Activated T-cell treated with anti-CD3 and anti-CD28 coated beads for 1 hour (primary cell): ENCODE results near the gene RAPGEF1.

ENCODE experiments used
- DNase-seq: peaks from one replicate; pipeline ENCODE4 v3.0.0-alpha.2; 2020; ENCODE audit warnings: low read depth

Gene RAPGEF1

DNA sequence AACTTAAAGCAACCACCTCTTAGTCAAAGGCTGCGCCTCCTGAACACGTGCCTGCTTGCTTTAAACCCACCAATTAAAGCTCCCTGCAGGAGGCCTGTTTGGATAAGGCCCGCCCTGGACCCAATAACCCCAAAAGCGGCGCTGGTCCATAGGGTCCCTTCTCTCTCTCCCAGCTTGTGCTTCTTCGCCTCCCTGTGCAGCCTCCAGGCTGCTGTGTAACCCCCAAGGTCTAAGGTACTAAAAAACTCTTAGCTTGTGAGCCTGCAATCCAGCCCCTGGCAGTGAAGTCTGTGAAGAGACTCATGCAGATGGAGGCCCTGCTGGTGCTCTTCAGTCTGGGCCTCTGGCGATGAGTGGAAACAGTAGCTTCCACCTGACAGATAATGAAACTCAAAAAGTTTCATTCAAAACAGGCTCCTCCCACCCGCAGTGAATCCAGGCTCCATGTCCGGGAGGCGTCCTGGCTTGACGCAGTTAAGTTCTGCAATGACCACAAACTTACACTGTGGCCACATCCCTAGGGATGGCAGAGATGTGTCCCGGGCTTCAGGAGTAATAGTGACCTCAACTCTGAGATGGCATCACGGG lies 97.3 kb downstream of the RAPGEF1 start:
- no peak for DNase-seq

DNA sequence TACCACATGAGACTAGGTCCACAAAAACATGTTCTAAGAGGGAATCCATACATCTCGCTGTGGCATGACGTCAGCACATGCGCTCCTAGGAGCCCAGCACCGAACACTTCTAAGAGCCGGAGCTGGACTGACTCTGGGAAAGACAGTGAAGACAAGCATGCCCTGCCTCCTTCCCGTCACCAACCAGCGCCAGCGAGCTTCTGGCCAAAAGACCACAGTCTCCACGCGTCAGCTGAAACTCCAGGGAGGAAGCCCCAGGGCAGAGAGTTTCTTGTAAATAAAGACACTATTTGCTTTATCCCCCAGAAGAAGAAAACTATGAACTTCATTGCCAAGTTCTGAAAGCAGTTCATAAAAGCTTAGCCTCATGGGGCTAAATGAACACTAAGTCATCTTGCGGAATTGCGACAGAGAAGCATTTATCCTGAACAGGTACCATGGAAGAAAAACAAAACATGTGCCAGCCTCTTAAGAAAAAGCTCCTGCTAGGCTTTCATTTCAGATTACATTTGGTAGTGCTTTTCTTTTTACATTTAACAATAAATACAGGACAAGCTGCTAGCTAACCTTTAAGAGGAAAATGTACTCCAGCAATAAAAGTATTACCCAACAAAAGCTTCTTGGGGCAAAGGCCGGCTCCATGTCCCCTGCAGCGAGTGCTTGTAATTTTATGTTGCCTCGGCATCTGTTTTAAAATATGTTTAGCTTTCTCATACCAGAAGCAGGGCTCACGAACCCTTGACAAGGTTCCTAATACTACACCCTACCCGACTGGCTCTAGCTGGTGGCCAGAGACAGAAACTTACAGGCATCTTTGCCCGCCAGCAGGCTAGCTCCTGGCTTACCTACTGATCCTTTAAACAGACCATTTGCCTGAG lies 98.0 kb downstream of the RAPGEF1 start:
- DNase-seq: no peak

DNA sequence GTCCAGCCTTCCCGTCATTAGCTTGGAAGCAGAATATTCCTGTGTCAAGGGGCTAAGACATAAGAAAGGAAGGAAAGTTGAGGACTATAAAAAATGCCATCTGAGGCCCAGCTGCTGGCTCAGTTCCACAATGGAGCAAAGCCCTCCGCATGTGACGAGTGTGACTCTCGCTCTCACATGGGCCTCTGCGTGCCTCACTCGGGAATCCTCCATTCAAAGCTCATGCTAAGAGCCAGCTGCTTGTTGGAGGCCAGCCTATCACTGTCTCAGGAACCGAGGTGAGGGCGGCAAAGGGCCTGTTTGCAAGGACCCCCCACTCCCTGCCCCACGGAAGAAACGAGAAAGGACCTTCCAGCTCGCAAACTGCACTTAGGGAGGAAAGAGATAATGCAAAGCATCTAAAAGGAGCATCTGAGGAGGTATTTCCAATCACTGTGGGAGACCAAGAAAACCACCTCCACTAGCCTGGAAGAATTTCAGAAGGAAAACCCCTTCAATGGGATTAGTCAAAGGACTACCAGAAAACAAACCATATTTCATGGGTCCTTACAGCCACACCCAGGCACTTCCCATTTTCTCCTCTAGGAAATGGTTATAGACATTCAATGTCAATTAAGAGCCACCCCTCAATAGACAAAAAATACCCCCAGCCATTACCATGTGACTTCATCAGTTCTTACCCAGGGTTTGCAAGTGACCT lies 99.3 kb downstream of the RAPGEF1 start:
- DNase-seq: no peak

- DNase-seq: no peak
Observed at GRCh38 chr9:131639769-131640437, 100.0 kb downstream of the RAPGEF1 start.

GRCh38 chr9:131636593-131636992 lies 103.3 kb downstream of the RAPGEF1 start:
- DNase-seq: no peak

DNA sequence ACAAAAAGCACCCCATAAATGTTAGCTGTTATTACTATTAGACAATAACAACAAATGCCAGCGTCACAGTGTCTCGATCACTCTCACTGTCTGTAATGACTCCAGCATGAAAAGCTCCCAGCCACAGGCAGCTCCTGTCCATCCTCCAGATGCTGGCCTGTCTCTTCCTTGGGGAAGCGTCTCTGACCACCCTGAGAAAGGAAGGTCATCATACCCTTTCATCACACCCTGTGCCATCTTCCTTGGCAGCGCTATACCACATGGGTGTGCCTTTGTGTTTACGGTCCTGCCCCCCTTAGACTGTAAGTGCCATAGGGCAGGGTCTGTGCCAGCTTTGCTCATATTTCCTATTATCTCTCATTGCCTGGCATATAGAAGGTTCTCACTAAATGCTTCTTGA lies 104.0 kb downstream of the RAPGEF1 start:
- DNase-seq: no peak

GRCh38 chr9:131635285-131635684 lies 104.6 kb downstream of the RAPGEF1 start:
- DNase-seq: peak; percentile 56

DNA sequence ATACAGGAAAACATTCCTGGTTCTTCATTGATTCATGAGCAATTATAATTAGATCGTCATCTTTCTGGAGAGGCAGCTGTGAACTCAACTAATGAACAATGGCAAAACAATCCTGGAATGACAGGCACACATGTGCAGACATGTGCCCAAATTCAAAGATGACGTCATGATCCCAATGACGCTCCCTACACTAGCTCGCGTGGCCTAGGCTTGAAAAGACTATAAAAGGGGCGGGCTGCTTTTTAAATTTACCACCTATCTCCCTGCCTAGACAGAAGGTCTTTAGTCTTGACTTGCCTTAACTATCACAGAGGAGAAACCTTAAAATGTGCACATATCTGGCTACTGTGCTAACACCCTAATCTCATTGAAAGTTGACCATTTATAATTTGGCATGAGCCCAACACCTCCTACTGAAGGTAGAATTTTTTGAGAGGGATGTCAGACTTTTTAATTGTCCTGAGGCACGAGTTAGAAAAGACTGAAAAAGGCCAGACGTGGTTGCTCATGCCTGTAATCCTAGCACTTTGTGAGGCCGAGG lies 106.3 kb downstream of the RAPGEF1 start:
- no peak for DNase-seq

GRCh38 chr9:131631306-131631705 lies 108.6 kb downstream of the RAPGEF1 start:
- no peak for DNase-seq

GRCh38 chr9:131630205-131630831 lies 109.6 kb downstream of the RAPGEF1 start:
- no peak for DNase-seq

GRCh38 chr9:131629825-131630204 lies 110.1 kb downstream of the RAPGEF1 start:
- DNase-seq: no peak

GRCh38 chr9:131629226-131629500 lies 110.7 kb downstream of the RAPGEF1 start:
- no peak for DNase-seq

GRCh38 chr9:131628459-131629225 lies 111.2 kb downstream of the RAPGEF1 start:
- no peak for DNase-seq

DNA sequence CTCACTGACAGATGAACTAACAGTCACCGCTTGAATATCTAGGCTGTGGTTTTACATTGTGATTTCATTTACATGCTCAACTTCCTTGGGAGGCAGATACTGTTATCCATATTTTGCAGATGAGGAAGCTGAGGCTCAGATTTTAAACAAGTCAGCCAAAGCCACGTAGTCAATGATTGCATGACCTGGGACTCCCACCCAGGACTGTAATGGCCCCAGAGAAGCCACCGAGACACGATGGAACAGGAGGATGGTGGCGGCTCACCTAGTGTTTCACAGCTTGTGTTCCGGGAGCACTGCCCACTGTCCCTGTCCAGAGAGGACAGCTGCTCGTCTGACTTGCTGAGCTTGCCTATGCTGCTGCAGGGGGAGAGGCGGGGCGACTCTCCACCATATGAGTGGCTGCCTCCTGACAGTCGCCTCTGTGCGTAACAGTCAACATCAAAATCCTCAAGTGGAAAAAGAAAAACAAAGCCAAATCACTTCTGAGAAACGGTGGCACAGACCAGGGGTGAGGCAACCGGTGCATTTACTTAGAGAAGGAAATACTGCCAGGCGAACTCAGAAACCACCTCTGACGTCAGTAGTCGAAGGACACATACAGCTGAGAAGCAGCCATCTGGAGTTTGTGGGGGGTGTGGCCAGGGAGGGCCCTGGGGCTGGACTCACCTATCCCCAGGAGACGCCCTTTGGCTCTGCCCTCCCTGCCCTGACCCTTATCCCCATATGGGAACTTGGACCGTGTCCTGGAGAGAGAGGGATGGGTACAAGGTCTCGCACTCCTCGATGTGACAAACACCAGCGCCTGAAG lies 112.0 kb downstream of the RAPGEF1 start:
- DNase-seq: peak; percentile 22

DNA sequence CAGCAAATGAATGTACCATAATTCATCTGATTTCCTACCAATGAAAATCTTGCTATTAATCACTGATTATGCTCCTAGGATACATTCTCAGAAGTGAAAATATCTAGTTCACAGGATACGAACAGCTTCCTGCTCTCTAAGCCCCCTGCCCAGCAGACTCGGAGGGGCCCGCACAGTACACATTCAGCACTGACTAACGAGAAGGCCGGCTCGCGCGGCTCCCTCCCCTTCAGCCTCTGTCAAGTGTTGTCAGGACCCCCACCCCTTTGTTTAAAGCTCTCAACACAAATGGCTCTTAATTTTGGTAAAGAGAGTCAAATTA lies 112.6 kb downstream of the RAPGEF1 start:
- no peak for DNase-seq

DNA sequence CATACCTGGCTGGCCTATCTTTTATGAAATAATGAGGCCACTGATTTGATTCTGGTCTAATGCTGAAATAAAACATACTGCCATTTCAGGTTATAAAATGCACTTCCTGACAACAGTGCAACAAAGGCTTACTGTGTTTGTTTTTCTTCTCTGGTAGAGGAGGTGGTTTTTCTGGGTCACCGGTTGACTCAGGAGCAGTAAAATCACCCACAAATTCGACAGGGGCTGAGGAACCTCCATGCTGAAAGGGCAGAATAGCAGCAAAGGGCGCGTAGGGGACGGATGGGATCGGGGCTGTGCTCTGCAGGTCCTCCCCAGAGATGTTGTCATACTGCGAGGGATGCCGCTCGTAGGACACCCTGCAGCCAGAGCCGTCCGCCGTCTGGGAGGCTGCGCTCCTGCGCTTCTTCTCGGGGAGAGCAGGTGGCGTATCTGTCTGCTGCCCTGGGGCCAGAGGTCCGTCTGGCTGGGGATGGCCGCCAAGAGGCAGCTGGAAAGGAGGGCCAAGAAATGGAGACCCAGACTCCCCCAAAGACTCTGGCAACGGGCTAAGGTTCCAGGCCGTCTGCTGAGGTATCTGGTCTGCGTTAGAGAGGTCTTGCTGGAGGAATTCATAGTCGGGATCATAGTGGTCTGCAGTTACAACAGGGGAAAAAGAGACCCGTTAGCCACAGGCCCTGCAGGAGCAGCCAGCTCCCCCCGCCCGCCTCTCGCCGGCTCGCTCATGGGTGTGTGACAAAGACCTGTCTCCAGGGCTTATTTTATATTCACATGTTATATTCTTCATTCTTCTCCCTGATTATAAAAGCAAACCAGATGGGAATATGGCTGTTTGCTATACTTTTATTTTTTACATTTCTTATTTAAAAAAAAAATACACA lies 113.8 kb downstream of the RAPGEF1 start:
- no peak for DNase-seq

- no peak for DNase-seq
Observed at GRCh38 chr9:131625508-131625787, 114.4 kb downstream of the RAPGEF1 start.

- DNase-seq: no peak
Observed at GRCh38 chr9:131624636-131625507, 115.0 kb downstream of the RAPGEF1 start.
